CD4-positive, alpha-beta T cell treated with Interleukin-6 at 100 ng/mL for 8 hours (primary cell): ENCODE data around the gene MAPKAPK2.
"Not testable (repeated sequence)": the region's sequence is repeated elsewhere in the genome, so short reads cannot be mapped to it uniquely, and the experiment has no call there.

Experiments
- DNase-seq: peaks from one replicate; pipeline ENCODE4 v3.0.0-alpha.2; 2020; ENCODE audit warnings: mixed read lengths, low spot score

Gene MAPKAPK2

GRCh38 chr1:206684478-206685333 is at the start of gene MAPKAPK2:
Gene MAPKAPK2, plus strand, starts transcription at chr1:206684905. Its CDS starts 325 bp downstream, at chr1:206685230.
- DNase-seq: peak; percentile 77

- peak; percentile 86 for DNase-seq
These were observed 49.4 kb upstream of the MAPKAPK2 start, which contains the start of gene DYRK3 for GRCh38 chr1:206635080-206635977. Gene DYRK3, plus strand, starts transcription at chr1:206635536. Its CDS starts 168 bp downstream, at chr1:206635704.

- no peak for DNase-seq
These were observed 48.7 kb upstream of the MAPKAPK2 start for GRCh38 chr1:206635978-206636345.

GRCh38 chr1:206636671-206637070 is 48.0 kb upstream of the MAPKAPK2 start:
- no peak for DNase-seq

GRCh38 chr1:206637605-206638004 is 47.1 kb upstream of the MAPKAPK2 start:
- DNase-seq: no peak

- DNase-seq: not testable (repeated sequence)
These were observed 42.6 kb upstream of the MAPKAPK2 start for GRCh38 chr1:206642074-206642473.

GRCh38 chr1:206643118-206643698 is 41.5 kb upstream of the MAPKAPK2 start:
- DNase-seq: no peak

GRCh38 chr1:206646504-206646903 is 38.2 kb upstream of the MAPKAPK2 start:
- no peak for DNase-seq

- DNase-seq: no peak
These were observed 37.5 kb upstream of the MAPKAPK2 start for GRCh38 chr1:206647224-206647623.

GRCh38 chr1:206649261-206649921 is 35.3 kb upstream of the MAPKAPK2 start:
- DNase-seq: no peak

- DNase-seq: no peak
These were observed 33.7 kb upstream of the MAPKAPK2 start for GRCh38 chr1:206651014-206651413.

- DNase-seq: no peak
These were observed 32.5 kb upstream of the MAPKAPK2 start for GRCh38 chr1:206651958-206652890.

- DNase-seq: no peak
These were observed 30.8 kb upstream of the MAPKAPK2 start for GRCh38 chr1:206653715-206654459.

- DNase-seq: no peak
These were observed 29.9 kb upstream of the MAPKAPK2 start for GRCh38 chr1:206654828-206655227.

- DNase-seq: no peak
These were observed 29.2 kb upstream of the MAPKAPK2 start for GRCh38 chr1:206655471-206655882.

- DNase-seq: no peak
These were observed 27.8 kb upstream of the MAPKAPK2 start for GRCh38 chr1:206656936-206657335.

- no peak for DNase-seq
These were observed 27.0 kb upstream of the MAPKAPK2 start for GRCh38 chr1:206657751-206658150.

- DNase-seq: peak; percentile 37
These were observed 26.3 kb upstream of the MAPKAPK2 start for GRCh38 chr1:206658264-206658980.

- no peak for DNase-seq
These were observed 25.8 kb upstream of the MAPKAPK2 start for GRCh38 chr1:206658981-206659273.
